ENCODE measurements around the gene ADGRA1.
"Not testable (repeated sequence)": the region's sequence is repeated elsewhere in the genome, so short reads cannot be mapped to it uniquely, and the experiment has no call there.

The ADGRA1 gene

DNA sequence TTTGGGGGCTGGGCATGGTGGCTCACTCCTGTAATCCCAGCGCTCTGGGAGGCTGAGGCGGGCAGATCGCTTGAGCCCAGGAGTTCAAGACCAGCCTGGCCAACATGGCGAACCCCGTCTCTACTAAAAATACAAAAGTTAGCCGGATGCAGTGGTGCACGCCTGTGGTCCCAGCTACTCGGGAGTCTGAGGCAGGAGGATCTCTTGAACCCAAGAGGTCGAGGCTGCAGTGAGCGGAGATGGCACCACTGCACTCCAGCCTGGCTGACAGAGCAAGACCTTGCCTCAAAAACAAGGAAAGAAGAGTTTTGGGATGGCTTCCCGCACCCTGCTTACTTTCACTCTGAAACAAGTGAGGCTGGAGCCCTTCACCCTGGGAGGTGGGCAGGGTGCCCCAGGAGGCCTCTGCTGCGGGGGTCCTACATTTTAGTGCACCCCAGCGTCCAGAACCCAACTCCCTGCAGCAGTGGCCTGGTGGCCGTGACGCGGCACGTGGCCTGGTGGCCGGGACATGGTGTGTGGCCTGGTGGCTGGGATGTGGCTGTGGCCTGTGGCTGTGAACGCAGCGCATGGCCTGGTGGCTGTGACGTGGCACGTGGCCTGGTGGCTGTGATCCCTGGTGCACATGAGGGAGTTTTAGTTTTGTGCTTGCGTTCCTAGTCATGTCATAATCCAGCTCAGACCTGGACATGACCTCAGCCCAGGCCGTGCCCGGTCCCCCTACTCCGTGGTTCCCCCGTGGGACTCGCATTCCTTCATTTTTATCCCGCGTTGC lies 81.6 kb downstream of the ADGRA1 start:
- no peak overlapping the region for H3K27ac ChIP-seq (ENCODE audit: low read depth in 2 of 2, low read length in 2 of 2)
- no peaks in the 10 kb centered on the region for H3K4me1 ChIP-seq (ENCODE audit: control insufficient read depth in 2 of 2, insufficient read depth in 2 of 2, low read length in 2 of 2)
- no peaks in the 10 kb centered on the region for H3K27me3 ChIP-seq (ENCODE audit: control insufficient read depth in 2 of 2, insufficient read depth in 2 of 2, low read length in 2 of 2)
- no peak overlapping the region for H3K9ac ChIP-seq (ENCODE audit: low read depth in 1 of 2, low read length in 2 of 2)
- no peak overlapping the region for H3K4me3 ChIP-seq (ENCODE audit: low read length in 2 of 2)
- H3K36me3 ChIP-seq (ENCODE audit: control insufficient read depth in 2 of 2, insufficient read depth in 2 of 2, low read length in 2 of 2): no peaks in the 10 kb centered on the region
- no peaks in the 10 kb centered on the region for H3K9me3 ChIP-seq (ENCODE audit: control insufficient read depth in 2 of 2, low read length in 2 of 2)

DNA sequence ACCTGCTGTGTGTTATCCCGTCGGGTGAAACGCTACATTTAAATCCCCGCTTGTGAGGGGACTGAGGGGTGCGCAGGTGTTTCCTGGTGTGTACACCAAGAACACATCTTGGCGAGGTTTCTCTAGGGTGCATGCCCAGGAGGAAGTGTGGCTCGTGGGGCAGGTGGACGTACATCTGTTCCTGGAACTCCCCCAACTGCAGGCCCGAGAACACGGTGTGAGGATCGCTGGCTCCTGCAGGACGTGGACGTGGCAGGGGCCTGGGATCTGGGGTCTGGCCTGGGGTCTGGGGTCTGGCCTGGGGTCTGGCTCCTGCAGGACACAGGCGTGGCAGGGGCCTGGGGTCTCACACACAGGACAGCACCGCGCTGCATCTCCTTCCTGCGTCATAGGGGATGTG lies 82.4 kb downstream of the ADGRA1 start:
- H3K27me3 ChIP-seq (ENCODE audit: control insufficient read depth in 2 of 2, insufficient read depth in 2 of 2, low read length in 2 of 2): no peaks in the 10 kb centered on the region
- no peak overlapping the region for H3K9ac ChIP-seq (ENCODE audit: low read depth in 1 of 2, low read length in 2 of 2)
- no peaks in the 10 kb centered on the region for H3K4me1 ChIP-seq (ENCODE audit: control insufficient read depth in 2 of 2, insufficient read depth in 2 of 2, low read length in 2 of 2)
- no peak overlapping the region for H3K4me3 ChIP-seq (ENCODE audit: low read length in 2 of 2)
- H3K9me3 ChIP-seq (ENCODE audit: control insufficient read depth in 2 of 2, low read length in 2 of 2): no peaks in the 10 kb centered on the region
- no peaks in the 10 kb centered on the region for H3K36me3 ChIP-seq (ENCODE audit: control insufficient read depth in 2 of 2, insufficient read depth in 2 of 2, low read length in 2 of 2)
- no peak overlapping the region for H3K27ac ChIP-seq (ENCODE audit: low read depth in 2 of 2, low read length in 2 of 2)

GRCh38 chr10:133173860-133174640 lies 86.3 kb downstream of the ADGRA1 start:
- peaks cover 0 to 7% of the 10 kb centered on the region in 2 donors for H3K9me3 ChIP-seq (ENCODE audit: control insufficient read depth in 2 of 2, low read length in 2 of 2)
- H3K27ac ChIP-seq (ENCODE audit: low read depth in 2 of 2, low read length in 2 of 2): no peak overlapping the region
- no peaks in the 10 kb centered on the region for H3K36me3 ChIP-seq (ENCODE audit: control insufficient read depth in 2 of 2, insufficient read depth in 2 of 2, low read length in 2 of 2)
- no peaks in the 10 kb centered on the region for H3K27me3 ChIP-seq (ENCODE audit: control insufficient read depth in 2 of 2, insufficient read depth in 2 of 2, low read length in 2 of 2)
- H3K4me1 ChIP-seq (ENCODE audit: control insufficient read depth in 2 of 2, insufficient read depth in 2 of 2, low read length in 2 of 2): no peaks in the 10 kb centered on the region
- no peak overlapping the region for H3K4me3 ChIP-seq (ENCODE audit: low read length in 2 of 2)
- no peak overlapping the region for H3K9ac ChIP-seq (ENCODE audit: low read depth in 1 of 2, low read length in 2 of 2)

- H3K27ac ChIP-seq (ENCODE audit: low read depth in 2 of 2, low read length in 2 of 2): no peak overlapping the region
- H3K27me3 ChIP-seq (ENCODE audit: control insufficient read depth in 2 of 2, insufficient read depth in 2 of 2, low read length in 2 of 2): no peaks in the 10 kb centered on the region
- H3K36me3 ChIP-seq (ENCODE audit: control insufficient read depth in 2 of 2, insufficient read depth in 2 of 2, low read length in 2 of 2): no peaks in the 10 kb centered on the region
- no peak overlapping the region for H3K9ac ChIP-seq (ENCODE audit: low read depth in 1 of 2, low read length in 2 of 2)
- no peaks in the 10 kb centered on the region for H3K4me1 ChIP-seq (ENCODE audit: control insufficient read depth in 2 of 2, insufficient read depth in 2 of 2, low read length in 2 of 2)
- peaks cover 0 to 7% of the 10 kb centered on the region in 2 donors for H3K9me3 ChIP-seq (ENCODE audit: control insufficient read depth in 2 of 2, low read length in 2 of 2)
- no peak overlapping the region for H3K4me3 ChIP-seq (ENCODE audit: low read length in 2 of 2)
Measured at GRCh38 chr10:133174689-133175263, 87.1 kb downstream of the ADGRA1 start.

GRCh38 chr10:133175624-133176023 lies 87.9 kb downstream of the ADGRA1 start:
- not testable (repeated sequence) for H3K4me3 ChIP-seq (ENCODE audit: low read length in 2 of 2); H3K27ac ChIP-seq (ENCODE audit: low read depth in 2 of 2, low read length in 2 of 2); H3K9ac ChIP-seq (ENCODE audit: low read depth in 1 of 2, low read length in 2 of 2); H3K27me3 ChIP-seq (ENCODE audit: control insufficient read depth in 2 of 2, insufficient read depth in 2 of 2, low read length in 2 of 2); H3K9me3 ChIP-seq (ENCODE audit: control insufficient read depth in 2 of 2, low read length in 2 of 2); H3K36me3 ChIP-seq (ENCODE audit: control insufficient read depth in 2 of 2, insufficient read depth in 2 of 2, low read length in 2 of 2); H3K4me1 ChIP-seq (ENCODE audit: control insufficient read depth in 2 of 2, insufficient read depth in 2 of 2, low read length in 2 of 2)

DNA sequence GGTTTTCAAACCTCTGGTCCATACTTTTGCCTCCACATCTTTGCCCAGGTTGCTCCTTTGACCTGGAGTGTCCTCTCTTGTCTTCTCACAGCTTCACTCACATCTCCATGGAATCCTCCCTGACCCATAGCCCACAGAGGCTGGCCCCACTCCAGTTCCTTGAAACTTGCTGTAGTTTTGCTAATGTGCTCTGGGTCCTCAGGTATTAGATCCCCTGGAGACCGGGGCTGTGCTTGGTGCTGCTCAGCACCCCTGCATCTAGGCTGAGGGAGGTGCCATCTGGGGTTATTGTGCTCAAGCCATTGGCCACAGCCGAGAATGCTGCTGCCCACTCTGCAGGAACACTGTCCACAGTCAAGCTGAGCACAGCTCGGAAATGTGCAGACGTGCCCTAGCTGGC lies 88.8 kb downstream of the ADGRA1 start:
- H3K9ac ChIP-seq (ENCODE audit: low read depth in 1 of 2, low read length in 2 of 2): no peak overlapping the region

GRCh38 chr10:133177380-133178157 lies 89.8 kb downstream of the ADGRA1 start:
- Histone ChIP-seq H3K36me3 (ENCODE audit: control insufficient read depth in 2 of 2, insufficient read depth in 2 of 2, low read length in 2 of 2) (no peaks in the 10 kb centered on the region), H3K9me3 (ENCODE audit: control insufficient read depth in 2 of 2, low read length in 2 of 2) (peaks cover 0 to 7% of the 10 kb centered on the region in 2 donors), H3K9ac (ENCODE audit: low read depth in 1 of 2, low read length in 2 of 2) (no peak overlapping the region), H3K4me1 (ENCODE audit: control insufficient read depth in 2 of 2, insufficient read depth in 2 of 2, low read length in 2 of 2) (no peaks in the 10 kb centered on the region), H3K27ac (ENCODE audit: low read depth in 2 of 2, low read length in 2 of 2) (no peak overlapping the region), H3K27me3 (ENCODE audit: control insufficient read depth in 2 of 2, insufficient read depth in 2 of 2, low read length in 2 of 2) (no peaks in the 10 kb centered on the region), H3K4me3 (ENCODE audit: low read length in 2 of 2) (no peak overlapping the region)

More for the DNA sequence above, 88.8 kb downstream of the ADGRA1 start:
- Histone ChIP-seq H3K4me1 (ENCODE audit: control insufficient read depth in 2 of 2, insufficient read depth in 2 of 2, low read length in 2 of 2) (no peaks in the 10 kb centered on the region), H3K9me3 (ENCODE audit: control insufficient read depth in 2 of 2, low read length in 2 of 2) (peaks cover 0 to 7% of the 10 kb centered on the region in 2 donors), H3K27me3 (ENCODE audit: control insufficient read depth in 2 of 2, insufficient read depth in 2 of 2, low read length in 2 of 2) (no peaks in the 10 kb centered on the region), H3K4me3 (ENCODE audit: low read length in 2 of 2) (no peak overlapping the region), H3K36me3 (ENCODE audit: control insufficient read depth in 2 of 2, insufficient read depth in 2 of 2, low read length in 2 of 2) (no peaks in the 10 kb centered on the region), H3K27ac (ENCODE audit: low read depth in 2 of 2, low read length in 2 of 2) (no peak overlapping the region)

DNA sequence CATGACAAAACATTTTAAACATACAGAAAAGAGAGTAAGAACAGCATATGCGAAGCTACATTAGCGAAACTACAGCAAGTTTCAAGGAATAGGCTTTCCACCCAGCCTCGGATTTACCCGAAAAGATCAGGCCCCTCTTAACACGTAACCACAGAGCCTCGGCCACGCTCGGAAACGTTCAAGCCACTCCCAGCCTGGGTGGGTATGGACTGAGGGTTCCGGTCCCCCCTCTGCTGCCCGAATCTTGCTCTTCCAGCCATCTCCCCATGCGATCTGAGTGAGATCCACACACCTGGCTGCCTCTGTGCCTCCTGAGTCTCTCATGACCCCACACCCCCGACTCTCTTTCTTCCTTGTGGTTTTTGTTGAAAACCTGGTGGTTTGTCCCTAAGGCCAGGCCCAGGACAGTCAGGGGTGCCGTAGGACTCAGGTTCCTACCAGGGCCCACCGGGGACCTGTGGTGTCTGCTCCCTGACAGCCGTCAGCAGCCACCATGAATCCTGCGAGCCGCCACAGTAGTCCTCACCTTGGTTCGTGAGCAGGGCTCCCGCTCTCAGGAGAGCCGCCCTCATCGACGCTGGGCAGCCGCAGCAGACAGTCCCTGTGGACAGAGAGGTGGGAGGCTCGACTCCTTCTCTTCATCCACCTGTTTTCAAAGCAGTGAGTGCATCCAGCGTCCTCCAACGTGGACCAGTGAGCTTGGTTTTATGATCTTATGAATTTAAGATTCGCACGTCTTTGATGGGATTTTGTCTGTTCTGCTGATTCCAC lies 90.8 kb downstream of the ADGRA1 start:
- no peak overlapping the region for H3K4me3 ChIP-seq (ENCODE audit: low read length in 2 of 2)
- no peak overlapping the region for H3K27ac ChIP-seq (ENCODE audit: low read depth in 2 of 2, low read length in 2 of 2)
- no peak overlapping the region for H3K9ac ChIP-seq (ENCODE audit: low read depth in 1 of 2, low read length in 2 of 2)
- peaks cover 0 to 7% of the 10 kb centered on the region in 2 donors for H3K9me3 ChIP-seq (ENCODE audit: control insufficient read depth in 2 of 2, low read length in 2 of 2)
- no peaks in the 10 kb centered on the region for H3K4me1 ChIP-seq (ENCODE audit: control insufficient read depth in 2 of 2, insufficient read depth in 2 of 2, low read length in 2 of 2)
- H3K36me3 ChIP-seq (ENCODE audit: control insufficient read depth in 2 of 2, insufficient read depth in 2 of 2, low read length in 2 of 2): no peaks in the 10 kb centered on the region
- no peaks in the 10 kb centered on the region for H3K27me3 ChIP-seq (ENCODE audit: control insufficient read depth in 2 of 2, insufficient read depth in 2 of 2, low read length in 2 of 2)

DNA sequence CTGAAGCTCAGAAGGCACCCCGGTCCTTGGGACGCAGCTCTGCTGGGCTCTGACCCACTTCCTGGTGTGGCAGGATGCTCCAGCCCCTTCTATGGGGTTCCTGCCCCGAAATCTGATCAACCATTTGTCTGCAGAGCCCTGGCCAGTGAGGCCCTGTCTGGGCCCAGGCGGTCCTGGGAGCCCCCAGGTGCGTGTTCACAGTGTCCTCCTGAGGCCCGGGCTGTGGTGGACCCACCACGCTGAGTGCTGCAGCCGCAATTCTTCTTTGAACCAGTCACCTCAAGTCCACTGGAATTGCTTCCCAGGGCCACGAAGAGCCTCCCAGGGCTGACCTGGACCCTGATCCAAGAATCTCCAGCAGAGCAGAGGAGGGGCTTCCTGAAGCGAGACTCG lies 91.4 kb downstream of the ADGRA1 start:
- peaks cover 0 to 7% of the 10 kb centered on the region in 2 donors for H3K9me3 ChIP-seq (ENCODE audit: control insufficient read depth in 2 of 2, low read length in 2 of 2)
- H3K4me1 ChIP-seq (ENCODE audit: control insufficient read depth in 2 of 2, insufficient read depth in 2 of 2, low read length in 2 of 2): no peaks in the 10 kb centered on the region
- no peak overlapping the region for H3K9ac ChIP-seq (ENCODE audit: low read depth in 1 of 2, low read length in 2 of 2)
- H3K27me3 ChIP-seq (ENCODE audit: control insufficient read depth in 2 of 2, insufficient read depth in 2 of 2, low read length in 2 of 2): no peaks in the 10 kb centered on the region
- H3K36me3 ChIP-seq (ENCODE audit: control insufficient read depth in 2 of 2, insufficient read depth in 2 of 2, low read length in 2 of 2): no peaks in the 10 kb centered on the region
- H3K27ac ChIP-seq (ENCODE audit: low read depth in 2 of 2, low read length in 2 of 2): no peak overlapping the region
- H3K4me3 ChIP-seq (ENCODE audit: low read length in 2 of 2): no peak overlapping the region
